ENCODE results near the gene MIER2.

The MIER2 gene

GRCh38 chr19:328025-328505 is 16.5 kb downstream of the MIER2 start:
- DNase-seq = no peak

- DNase-seq = no peak
Measured at GRCh38 chr19:327291-328024, 17.1 kb downstream of the MIER2 start.

GRCh38 chr19:326871-327270 is 17.7 kb downstream of the MIER2 start:
- no peak for DNase-seq

GRCh38 chr19:325937-326565 is 18.5 kb downstream of the MIER2 start:
- no peak for DNase-seq

- no peak for DNase-seq
Measured at GRCh38 chr19:325173-325936, 19.2 kb downstream of the MIER2 start.

- no peak for DNase-seq
Measured at GRCh38 chr19:324716-325115, 19.9 kb downstream of the MIER2 start.

GRCh38 chr19:322616-323015 is 22.0 kb downstream of the MIER2 start:
- DNase-seq = no peak

- DNase-seq = no peak
Measured at GRCh38 chr19:318509-318774, 26.2 kb downstream of the MIER2 start.

- DNase-seq = no peak
Measured at GRCh38 chr19:317710-318508, 26.7 kb downstream of the MIER2 start.

GRCh38 chr19:315811-316210 is 28.8 kb downstream of the MIER2 start:
- no peak for DNase-seq

- no peak for DNase-seq
Measured at GRCh38 chr19:313988-314815, 30.4 kb downstream of the MIER2 start.

- no peak for DNase-seq
Measured at GRCh38 chr19:313169-313987, 31.2 kb downstream of the MIER2 start.

GRCh38 chr19:311813-312261 is 32.8 kb downstream of the MIER2 start:
- no peak for DNase-seq

GRCh38 chr19:310781-311496 is 33.7 kb downstream of the MIER2 start:
- DNase-seq = no peak

- DNase-seq = no peak
Measured at GRCh38 chr19:310141-310651, 34.4 kb downstream of the MIER2 start.

- no peak for DNase-seq
Measured at GRCh38 chr19:309206-309565, 35.4 kb downstream of the MIER2 start.

- DNase-seq = no peak
Measured at GRCh38 chr19:308471-309205, 36.0 kb downstream of the MIER2 start.

- DNase-seq = no peak
Measured at GRCh38 chr19:307793-308420, 36.7 kb downstream of the MIER2 start.

GRCh38 chr19:307111-307531 is 37.5 kb downstream of the MIER2 start:
- no peak for DNase-seq
